NCI-H2196 (cell line): ENCODE results near the gene PDHA2.
"Not testable (repeated sequence)": the region's sequence is repeated elsewhere in the genome, so short reads cannot be mapped to it uniquely, and the experiment has no call there.

ENCODE experiments used
- DNase-seq: peaks from one replicate; lab custom pipeline; 2025; ENCODE audit not compliant: unreplicated experiment; lab: John Stamatoyannopoulos, UW

Gene PDHA2

DNA sequence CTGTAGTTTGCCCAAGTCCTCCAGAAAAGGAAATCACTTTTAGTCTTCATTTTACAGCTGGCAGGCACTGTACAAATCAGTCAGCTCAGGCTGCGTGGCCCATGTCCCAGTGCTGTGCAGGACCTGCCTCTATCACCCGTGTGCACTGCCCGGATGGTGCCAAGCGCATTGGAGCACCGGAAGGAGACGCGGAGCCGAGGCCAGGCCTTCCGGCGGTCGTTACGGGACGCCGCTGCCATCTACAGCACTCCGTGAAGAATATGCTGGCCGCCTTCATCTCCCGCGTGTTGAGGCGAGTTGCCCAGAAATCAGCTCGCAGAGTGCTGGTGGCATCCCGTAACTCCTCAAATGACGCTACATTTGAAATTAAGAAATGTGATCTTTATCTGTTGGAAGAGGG lies at the start of gene PDHA2:
TSS of gene PDHA2 (plus strand) at position 203 of the 400 bp plus-strand sequence. CDS start at position 261, 58 bp downstream.
- no peak for DNase-seq

DNA sequence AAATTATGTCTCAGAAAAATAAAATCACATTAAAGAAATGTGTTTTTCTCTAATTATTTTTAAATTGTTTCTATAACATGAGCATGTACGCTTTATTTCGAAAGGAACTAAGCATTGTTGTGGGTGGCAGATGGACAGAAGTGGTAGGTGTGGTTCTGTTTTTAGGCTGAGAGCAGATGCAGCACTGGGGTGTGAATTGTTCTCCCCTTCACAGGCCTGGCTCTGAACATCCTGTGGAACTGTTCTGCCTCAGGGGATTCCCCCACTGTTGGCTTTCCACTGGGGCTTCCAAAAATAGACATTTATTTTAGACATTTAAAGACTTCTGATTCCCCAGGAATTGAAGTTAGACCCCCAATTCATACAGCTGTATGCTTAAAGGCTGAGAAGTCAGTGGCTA lies 41.9 kb upstream of the PDHA2 start:
- no peak for DNase-seq

DNA sequence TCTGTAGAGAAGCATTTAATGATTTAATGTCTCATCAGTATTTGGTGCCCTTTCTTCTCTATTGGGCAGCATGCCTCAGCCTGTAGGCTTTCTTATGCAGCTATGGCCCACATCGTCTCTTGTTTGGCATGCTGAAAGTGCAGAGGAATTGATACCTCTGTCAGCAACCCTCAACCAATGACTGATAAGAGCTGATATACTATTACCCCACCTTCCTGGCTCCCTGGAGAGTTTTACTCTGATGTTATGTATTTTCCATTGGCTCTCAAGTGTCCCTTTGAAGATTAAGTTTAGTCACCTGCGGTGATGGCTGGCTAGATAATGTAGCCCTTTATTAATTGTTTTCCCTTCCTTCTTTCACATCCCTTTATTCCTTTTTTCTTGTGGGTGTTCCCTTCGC lies 41.2 kb upstream of the PDHA2 start:
- no peak for DNase-seq

DNA sequence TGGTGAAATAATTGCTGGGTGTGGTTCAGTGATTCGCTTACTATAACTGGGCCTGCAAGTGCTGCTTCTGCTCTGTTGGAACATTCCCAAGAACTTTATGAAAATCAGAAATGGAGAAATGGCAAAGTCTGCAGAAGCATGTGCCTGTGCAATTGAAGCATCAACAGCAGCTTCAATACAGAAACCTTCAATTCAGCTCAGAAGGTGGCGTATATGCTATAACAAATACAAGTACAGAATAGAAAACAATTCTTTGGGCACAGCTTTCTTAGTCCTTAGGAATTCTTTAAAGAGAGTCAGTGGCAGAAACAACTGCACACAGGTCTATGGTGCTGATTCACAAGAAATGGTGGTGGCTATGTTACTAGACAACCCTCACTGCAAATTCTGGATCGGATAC lies 18.0 kb upstream of the PDHA2 start:
- no peak for DNase-seq

DNA sequence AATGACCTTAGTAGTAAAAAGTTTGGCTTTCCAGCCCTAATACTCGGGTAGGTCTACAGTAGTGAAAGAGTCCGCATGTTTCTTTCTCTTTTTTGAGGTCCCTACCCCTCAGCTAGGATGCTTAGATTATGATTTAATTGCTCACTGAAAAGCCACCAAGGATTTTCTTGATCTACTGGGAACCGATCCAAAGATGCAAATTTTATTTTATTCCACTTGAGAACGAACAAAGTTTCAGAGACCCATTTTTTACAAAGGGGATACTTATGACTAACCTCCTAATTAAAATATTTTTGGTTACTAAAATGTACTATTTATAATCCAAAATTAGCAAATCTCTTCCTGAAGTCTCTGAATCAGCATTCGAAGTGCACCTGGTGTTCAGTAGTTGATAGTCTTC lies 14.3 kb upstream of the PDHA2 start:
- DNase-seq = no peak

DNA sequence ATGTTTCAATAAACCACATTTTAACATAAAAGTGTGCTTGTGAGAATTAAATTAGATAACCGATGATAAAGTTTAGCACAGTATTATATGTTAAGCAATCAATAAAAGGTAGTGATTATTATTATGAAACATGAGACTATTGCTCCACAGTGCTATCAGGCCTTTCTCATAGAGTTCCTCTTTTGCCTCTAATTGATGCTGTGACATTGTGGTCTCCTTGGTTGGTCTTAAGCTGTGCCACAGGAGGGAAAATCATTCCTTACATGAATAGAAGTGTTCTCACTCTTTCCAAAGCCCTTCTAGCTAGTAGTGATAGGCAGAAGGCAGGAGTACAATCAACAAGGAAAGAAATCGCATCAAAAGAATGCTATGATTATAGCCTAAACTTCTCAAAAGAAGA lies 9.2 kb upstream of the PDHA2 start:
- DNase-seq = no peak

DNA sequence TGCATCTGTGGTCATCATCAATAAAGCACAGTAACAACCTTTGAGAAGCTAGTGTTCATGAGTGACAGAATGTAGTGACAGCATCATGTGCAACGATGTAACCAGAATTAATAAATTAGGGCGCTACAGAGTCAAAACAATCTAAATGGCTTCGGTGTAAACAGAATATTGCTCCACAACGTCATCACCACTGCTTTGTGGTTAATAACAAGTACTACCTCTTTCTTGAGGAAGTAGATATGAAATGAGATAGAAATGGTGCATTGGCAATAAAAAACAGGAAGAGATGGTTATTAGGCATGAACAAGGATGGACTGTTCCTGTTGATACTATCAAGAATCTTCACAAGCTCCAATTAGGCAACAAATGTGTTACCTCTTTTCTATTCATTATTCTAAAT lies 8.7 kb upstream of the PDHA2 start:
- no peak for DNase-seq

DNA sequence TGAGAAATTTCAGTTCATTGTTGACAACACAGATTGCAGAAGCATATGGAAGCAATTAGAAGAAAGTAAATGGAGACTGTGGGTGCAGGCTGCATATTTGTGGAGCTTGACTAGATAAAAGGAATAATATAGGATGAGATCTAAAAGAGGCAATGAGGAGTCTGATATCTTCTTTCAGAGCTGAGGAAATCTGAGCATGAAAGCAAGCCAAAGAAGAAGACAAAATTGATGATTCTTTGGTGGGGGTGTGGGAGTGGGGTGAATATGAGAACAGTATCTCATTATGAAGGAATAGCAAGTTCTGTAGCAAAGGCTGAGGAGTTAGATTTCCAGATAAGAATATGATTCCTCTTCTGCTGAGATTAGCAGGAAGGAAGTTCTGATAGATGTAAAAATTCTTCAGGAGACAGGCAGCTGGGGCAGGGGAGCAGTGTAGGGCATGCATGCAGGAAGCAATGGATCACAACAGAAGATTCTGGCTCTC lies 6.1 kb upstream of the PDHA2 start:
- DNase-seq = no peak

DNA sequence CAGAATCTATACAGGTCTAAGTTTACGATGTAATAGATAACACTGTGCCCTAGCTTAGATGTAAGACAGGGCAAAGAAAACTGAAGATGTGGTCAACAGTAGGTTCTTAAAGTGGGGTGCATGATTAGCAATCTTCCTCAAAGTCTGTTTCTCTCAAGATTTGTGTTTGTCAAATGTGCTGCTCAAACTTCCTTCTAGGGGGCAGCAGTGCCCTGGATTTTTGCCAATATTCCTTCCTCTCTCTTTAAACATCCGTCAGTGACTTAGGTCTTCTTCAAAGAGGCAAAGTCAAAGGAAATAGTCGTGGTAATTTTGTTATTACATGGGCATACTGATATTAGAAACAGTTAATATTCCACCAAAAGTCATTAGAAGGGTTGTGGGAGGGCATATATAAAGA lies 4.2 kb upstream of the PDHA2 start:
- no peak for DNase-seq

DNA sequence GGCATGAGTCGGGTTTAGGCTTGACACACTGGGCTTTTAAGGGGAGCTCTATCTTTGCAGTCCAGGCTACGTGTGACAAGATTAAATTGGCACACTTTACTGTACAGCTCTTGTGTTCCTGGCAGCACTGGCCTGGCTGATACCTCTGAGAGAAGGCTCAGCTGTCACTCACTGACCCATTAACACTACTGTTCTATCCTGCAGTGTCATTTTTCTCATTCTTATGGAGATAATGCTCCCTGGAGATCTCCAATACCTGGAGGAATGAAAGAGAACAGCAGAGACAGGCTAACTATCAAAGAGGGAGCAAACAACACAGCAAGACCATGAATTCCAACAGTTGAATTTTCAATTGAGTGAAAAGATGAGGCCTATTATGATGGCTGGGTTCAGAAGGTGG lies 1.7 kb upstream of the PDHA2 start:
- no peak for DNase-seq

DNA sequence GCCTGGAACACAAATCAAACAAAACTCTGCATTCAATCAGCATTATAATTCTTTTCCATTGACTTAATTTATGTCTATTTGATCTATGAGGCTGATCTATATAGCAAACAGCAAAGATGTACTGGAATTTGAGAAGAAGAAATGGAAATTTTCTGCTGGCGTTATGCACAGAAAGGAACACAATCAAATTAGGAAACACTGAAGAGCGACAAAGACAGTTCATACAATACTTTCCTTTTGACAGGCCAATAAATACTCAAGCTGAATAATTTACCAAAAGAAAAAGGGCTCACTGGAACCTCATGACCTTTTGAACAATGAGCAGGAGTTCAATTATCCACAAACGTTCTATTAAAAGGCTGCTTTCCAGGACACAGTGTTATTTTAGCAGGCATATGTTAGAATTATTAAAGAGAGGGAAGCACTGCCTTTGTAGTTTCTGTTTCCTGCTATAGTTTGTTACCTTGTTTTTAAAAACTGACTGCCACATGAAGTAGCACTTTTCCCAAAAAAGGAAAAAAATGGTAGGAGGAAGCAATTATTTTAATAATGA lies 8.1 kb downstream of the PDHA2 start:
- no peak for DNase-seq

DNA sequence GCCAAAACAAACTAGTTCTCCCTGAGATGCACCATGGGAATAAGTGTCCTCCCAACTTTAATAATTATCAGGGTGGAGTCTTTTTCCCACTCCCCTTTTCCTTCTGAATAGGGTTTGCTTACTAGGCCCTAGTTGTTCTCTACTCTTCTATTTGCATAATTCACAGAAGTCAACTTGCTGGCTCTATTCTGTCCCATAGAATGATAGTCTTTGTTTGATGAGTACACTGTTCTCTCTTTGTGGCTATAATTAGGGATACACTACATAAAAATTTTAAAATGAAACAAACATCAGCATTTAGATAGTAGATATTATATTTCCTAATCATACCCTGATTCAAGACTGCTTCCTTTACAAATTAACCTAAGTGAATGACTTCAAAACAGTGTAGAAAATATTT lies 10.3 kb downstream of the PDHA2 start:
- DNase-seq = no peak

DNA sequence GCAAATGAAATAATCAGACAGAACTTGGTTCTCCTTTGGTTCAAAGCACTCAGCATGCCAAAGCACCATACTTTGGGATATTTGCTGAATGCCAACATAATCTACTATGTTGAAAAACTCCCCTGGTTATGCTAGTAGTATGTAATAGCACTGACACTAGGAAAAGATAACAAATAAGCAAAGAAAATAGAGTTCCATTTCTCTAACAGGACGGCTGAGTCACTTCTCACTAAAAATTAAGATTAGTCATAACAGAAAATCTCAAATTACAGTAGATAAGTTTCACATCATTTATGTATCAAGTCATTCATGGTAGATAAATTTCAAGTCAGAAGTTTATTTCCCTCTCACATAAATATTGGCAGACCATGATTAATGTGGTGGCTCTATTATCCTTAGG lies 17.9 kb downstream of the PDHA2 start:
- DNase-seq = no peak

DNA sequence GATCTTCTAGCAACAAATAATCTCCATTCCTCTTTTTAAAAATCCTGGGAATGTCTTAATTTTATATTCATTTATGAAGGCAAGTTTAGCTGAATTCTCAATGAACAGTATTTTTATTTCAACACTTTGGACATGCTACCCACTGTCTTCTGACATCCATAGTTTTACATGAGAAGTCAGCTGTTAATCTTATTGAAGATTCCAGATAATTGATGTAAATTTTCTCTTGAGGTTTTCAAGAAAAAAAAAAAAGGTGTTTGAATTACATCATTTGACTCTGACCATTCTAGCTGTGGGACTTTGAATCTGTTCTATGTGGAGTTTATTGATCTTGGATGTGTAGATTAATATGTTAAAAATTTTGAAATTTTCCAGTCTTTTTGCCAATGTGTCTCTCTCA lies 28.0 kb downstream of the PDHA2 start:
- no peak for DNase-seq

DNA sequence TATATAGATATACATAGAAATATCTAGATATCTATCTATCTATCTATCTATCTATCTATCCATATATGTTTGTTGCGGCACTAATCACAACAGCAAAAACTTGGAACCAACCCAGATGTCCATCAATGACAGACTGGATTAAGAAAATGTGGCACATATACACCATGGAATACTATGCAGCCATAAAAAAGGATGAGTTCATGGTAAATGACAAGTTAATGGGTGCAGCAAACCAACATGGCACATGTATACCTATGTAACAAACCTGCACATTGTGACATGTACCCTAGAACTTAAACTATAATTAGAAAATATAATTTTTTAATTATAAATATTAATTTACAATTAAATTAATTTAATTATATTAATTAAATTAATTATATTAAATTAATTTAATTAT lies 29.5 kb downstream of the PDHA2 start:
- DNase-seq = not testable (repeated sequence)

DNA sequence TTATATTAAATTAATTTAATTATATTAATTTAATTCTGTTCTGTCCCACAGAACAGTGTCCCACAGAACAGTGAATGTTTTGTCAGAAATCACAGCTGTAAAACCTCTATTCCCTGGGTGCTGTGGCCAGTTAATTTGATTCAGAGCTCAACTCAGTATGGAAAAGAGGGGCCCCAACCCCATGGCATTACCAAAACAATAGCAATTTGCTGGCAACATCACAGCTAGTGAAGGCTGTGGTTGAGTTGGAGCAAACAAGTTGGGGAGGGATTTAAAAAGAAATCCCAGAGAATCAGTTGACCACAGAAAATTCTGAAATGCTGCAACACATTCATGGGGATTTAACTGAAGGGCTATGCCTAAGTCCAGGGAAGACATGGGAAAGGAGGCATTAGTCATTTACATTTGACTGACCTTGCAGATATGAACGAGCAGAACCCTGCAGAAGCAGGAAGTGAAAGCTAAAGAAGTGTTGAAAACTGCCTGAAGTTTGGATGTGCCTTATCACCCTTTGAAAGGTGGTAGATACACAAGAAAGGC lies 30.1 kb downstream of the PDHA2 start:
- DNase-seq = no peak

DNA sequence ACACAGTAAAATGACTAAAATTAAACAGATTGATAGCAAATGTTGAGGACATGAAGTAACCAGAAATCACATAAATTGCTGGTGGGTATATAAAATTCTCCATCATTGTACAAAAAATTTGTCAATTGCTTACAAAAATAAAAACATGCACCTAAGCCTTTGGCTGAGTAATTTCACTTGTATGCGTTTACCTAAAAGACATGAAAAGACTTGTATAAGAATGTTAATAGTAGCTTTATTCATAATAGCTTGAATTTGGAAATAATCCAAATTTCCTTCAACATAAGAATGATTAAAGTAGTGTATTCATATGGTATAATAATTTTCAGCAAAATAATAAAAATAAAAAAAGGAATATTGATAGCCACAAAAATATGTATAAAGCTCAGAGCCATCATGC lies 37.7 kb downstream of the PDHA2 start:
- DNase-seq = no peak

DNA sequence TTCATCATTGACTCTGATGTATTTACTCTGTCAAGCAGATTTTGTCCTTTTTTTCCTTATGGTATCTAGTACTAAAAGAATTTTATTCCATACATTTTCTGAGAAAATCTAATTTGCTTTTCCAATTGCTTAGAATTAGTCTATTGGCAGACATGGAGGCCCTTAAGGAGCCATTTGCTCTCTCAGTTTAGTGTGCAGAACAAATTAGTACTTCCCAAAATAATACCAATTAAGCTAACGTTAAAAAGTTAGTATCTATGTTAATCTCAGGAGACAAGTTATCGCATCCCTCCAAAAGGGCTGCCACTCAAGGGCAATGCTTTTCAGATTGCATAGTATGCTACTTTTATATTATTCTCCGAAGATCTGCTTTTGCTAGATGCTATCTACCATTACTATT lies 47.7 kb downstream of the PDHA2 start:
- DNase-seq = no peak

DNA sequence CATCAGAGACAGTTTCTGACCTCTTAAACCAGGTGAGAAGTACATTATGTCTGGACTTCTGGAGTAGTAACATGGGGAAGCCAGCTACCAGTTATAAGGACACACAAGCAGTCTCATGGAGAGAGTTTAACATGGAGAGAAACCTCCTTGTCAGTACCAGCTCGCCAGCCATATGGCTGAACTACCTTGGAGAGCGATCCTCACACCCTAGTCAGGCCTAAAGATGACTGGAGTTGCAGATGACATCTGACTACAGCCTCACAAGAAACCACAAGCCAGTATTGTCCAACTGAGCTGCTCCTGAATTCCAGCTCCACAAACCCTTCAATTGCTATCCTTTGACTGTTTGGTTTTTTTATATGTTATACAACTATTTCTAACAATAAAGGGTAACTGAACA lies 49.8 kb downstream of the PDHA2 start:
- DNase-seq = no peak
